ENCODE data around the gene U2SURP.
A peak's percentile ranks its signal among the peaks of the same experiment; 100 is the strongest.
"Not testable (repeated sequence)": the region's sequence is repeated elsewhere in the genome, so short reads cannot be mapped to it uniquely, and the experiment has no call there.

The U2SURP gene

DNA sequence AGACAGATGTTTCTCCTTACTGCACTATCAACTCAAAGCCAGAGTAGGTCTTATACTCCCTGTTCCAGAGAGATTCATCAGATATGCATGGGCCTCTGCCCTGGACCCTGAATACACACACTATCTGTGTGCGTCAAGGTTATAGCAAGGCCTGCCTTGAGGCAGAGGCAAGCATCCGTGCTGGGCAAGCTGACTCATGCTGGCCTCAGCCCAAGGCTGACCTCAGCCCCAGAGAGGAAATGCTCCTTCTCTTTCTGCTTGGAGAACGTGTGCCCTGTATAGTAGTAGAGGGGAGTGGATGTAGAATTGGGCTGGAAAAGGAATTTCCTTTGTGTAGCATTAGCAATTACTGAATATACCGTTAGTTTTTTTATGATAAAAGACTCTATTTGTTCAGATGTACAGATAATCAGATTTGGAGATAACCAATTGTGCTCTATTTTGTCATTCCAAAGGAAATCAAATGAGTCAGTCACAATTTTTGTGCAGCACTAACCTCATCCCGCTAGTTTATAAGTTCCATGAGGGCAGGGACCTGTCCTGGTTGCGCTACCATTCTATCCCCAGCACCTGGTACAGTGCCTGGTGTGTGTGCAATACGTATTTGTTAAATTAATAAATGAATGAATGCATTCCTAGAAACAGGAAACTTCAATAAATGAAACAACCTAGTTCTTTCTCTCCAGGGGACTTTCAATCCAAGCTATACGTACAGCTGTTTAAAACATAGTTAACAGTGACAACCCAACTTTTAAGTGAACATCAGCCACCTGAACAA, 24.6 kb upstream of the U2SURP start:
- peak; percentile 91 for DNase-seq

DNA sequence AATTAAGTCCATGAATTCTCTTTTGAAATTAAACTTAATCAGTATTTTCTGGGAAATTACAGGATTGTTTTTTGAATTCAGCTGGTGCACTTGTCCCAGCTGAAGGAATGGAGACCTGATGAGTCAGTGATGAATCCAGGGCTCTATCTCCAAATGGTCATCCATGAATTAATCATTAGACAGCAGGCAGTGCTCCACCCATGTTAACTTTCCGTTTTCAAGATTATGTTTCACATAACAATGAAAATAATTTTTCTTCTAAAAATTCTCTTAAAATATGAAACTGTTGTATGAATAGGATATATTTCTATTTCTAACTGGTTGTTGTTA, 24.0 kb upstream of the U2SURP start:
- DNase-seq, result peak; percentile 36 to 67 (median 41)

DNA sequence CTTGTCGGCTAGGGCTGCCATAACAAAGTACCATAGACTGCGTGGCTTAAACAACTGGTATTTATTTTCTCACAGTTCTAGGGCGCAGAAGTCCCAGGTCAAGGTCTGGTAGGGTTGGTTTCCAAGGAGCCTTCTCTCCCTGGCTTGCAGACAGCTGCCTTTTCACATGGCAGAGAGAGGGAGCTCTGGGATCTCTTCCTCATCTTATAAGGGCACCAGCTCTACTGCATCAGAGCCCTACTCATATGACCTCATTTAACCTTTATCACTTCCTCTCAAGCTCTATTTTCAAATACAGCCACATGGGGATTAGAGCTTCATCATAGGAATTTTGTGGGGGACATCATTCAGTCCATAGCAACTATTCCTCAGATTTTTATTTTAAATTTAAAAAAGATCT, 20.3 kb upstream of the U2SURP start:
- DNase-seq, result peak; percentile 65 to 75 (median 70)

DNA sequence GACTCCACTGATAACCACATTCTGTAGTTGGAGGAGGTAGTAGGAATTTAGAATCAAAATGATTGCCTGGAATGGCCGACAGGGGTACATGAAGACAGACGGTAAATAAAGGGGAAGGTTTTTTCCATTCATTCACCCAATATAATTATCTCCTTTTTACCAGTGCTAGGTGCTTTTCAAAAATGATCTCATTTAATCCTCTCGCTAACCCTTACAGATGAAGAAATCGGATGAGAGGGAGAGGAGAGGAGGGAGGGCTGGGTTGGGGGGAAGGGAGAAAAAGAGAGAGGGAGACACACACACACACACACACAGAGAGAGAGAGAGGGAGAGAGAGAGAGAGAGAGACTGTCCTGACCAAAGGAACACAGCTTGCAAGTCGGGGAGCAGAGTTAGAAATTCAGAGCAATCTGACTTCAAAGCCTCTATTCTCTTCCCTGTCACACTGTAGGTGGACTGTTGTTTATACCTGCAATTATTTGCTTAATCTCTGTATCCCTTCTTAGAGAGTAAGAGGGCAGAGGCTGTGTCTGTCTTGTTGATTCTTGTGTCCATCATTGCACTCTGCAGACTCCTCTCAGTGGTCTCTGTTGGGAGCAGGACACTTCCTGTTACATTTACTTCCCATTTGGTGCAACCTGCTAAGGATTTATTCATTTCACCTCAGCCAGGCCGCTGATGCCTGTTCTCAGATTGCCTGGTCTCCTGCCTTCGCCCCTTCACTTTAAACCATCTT, 19.2 kb upstream of the U2SURP start:
- no peak for DNase-seq

- DNase-seq, result no peak
Measured at GRCh38 chr3:142983318-142983717, 18.1 kb upstream of the U2SURP start.

- no peak for DNase-seq
Measured at GRCh38 chr3:142984255-142984654, 17.1 kb upstream of the U2SURP start.

GRCh38 chr3:142987080-142987700, 14.2 kb upstream of the U2SURP start:
- peak; percentile 52 to 82 (median 73) for DNase-seq

DNA sequence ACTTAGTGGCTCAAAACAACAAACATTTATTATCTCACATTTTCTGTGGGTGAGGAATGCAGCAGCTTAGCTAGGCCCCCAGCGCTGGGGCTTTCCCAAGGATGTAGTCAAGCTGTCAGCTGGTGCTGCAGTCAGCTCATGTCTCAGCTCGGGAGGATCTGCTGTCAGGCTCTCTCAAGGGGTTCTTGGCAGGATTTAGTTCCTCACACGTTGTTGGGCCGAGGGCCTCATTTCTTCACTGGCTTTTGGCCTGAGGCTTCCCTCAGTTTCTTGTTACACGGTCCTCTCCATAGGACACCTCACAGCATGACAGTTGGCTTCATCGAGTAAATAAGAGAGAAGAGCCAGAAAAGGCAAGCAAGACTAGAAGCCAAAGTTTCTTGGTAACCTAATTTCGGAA, 13.7 kb upstream of the U2SURP start:
- DNase-seq, result peak; percentile 72 to 89 (median 82)

DNA sequence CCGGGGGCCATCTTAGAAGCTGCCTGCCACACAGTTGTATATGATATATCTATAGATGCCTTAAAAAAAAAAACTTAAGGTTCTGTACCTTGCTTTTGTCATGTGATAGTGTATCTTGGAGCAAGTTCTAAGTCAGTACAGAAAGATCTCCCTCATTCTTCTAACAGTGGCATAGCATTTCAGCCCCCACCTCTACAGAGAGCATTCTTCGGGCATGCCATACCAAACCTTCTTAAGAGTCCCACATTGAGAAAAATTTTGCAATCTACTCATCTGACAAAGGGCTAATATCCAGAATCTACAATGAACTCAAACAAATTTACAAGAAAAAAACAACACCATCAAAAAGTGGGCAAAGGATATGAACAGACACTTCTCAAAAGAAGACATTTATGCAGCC, 13.1 kb upstream of the U2SURP start:
- DNase-seq, result not testable (repeated sequence)

- DNase-seq, result not testable (repeated sequence)
Measured at GRCh38 chr3:142988826-142989225, 12.5 kb upstream of the U2SURP start.

- peak; percentile 70 to 86 (median 76) for DNase-seq
Measured at GRCh38 chr3:142990721-142991120, 10.6 kb upstream of the U2SURP start.

DNA sequence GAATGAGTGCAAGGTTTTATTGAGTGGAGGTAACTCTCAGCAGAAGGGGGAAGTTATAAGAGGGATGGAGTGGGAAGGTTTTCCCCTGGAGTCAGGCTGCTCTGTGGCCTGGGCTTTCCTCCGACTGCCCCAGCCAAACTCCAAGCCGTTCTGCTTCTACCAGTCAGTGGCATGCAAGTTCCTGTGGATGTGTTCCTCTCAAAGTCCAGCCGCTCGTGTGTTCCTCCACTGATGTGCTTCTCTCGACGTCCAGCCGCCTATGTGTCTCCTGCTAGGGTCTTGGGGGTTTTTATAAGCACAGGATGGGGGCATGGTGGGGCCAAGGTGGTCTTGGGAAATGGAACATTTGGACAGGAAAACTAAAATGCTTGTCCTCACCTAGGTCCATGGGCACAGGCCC, 9.0 kb upstream of the U2SURP start:
- peak in 2 of 3 donors; percentile 7 to 24 for DNase-seq

- DNase-seq, result peak; percentile 88 to 90 (median 89)
Measured at GRCh38 chr3:142993958-142994442, 7.4 kb upstream of the U2SURP start.

DNA sequence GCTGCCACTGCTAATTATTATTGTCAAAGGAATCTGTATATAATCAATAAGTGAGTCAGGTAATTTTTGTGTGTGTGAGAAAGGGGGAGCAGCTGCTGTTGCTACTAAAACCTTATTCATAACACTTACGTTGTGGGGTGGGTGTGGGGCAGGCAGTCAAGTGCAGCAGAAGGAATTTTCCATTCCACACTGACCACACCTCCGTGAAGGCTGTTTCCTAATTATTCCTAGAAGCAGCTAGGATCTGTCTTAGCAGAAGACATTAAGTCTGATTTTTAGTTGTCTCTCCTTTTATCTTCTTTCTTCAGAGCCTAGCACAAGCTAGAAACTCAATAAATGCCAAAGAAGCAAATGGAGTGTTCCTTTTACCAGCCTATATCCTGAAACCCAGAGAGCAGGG, 4.0 kb upstream of the U2SURP start:
- DNase-seq, result no peak

DNA sequence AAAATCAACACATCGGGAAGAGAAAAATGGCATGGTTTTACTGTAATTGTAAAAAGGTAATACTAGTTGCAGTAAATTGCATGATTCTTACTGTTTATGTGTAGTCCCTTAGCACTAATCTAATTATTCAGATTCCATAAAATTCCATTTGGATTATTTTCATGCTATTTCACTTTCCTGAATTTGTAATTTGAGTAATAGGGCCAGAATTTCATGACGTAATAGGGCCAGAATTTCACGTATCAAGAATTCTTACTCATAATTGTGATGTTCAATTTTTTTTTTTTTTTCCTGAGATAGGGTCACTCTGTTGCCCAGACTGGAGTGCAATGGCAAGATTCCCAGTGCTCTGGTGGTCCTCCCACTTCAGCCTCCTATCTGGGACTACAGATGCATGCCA, 2.9 kb upstream of the U2SURP start:
- no peak for DNase-seq

- DNase-seq, result no peak
Measured at GRCh38 chr3:142999881-143000280, 1.5 kb upstream of the U2SURP start.

GRCh38 chr3:143000528-143000927, 842 bp upstream of the U2SURP start:
- no peak for DNase-seq

DNA sequence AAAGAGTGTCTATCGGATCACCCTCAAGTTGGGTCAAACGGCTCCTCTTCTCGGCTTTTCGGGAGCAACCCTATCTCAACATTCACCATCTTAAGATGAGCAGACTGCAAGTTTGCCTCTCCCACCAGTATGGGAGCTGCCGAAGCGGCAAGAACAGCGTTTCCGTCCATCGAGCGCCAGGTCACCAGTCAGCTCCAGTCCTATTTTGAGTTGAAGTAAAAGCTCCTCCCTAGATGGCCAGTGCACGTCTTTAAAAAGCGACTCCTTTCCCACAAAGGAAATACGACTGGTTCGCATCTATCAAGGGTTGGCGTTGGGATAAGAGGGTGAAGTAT, 369 bp upstream of the U2SURP start:
- no peak for DNase-seq

DNA sequence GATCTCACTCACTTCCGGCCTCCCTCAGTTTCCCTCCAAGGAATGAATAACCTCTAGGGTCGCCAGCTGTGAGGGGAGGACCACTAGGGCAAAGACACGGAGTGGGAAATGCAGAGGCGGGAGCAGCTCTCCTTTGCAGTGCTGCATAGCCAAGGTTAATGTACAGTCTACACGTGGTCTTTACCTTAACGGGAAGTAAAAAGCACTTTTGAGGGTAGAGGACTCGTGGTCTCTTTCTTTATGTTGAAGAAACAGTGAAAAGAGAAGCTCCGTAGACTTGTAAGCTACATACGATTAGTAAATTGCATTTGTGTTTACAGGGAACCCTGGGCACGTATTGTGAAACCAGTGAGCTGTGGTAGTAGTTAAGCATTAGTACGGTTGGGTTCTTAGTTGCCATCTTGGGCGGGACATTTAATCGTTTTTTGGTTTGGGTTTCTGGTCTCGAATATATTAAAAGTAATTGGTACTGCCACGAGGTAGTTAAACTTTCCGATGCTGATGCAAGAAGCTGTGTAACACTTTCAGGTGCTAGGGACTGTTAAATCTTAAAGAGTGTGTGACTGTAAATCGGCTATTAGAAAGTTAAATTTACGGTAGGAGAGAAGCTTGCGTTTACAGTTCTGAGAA, 828 bp downstream of the U2SURP start:
- peak; percentile 34 to 48 (median 46) for DNase-seq

GRCh38 chr3:143002727-143003126, 1.4 kb downstream of the U2SURP start:
- DNase-seq, result no peak

GRCh38 chr3:143004823-143005222, 3.5 kb downstream of the U2SURP start:
- DNase-seq, result no peak

GRCh38 chr3:143010024-143010423, 8.7 kb downstream of the U2SURP start:
- no peak for DNase-seq

DNA sequence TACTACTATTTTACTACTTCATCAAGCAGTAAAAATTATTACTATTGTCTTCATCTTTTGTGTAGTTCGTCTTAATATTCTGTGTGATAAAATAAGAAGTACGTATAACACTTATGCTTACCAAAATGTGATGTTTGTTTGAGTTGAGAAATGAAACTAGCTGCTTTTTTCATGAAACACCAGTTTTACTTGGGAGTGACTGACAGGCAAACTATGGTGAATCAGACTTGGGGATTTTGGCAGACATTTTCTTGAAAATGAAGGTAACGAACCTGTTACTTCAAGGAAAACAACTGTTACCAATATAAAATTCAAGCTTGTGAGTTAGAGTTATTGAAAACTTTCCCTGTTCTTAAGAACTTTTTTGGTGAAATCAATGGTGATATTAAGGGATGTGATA, 10.3 kb downstream of the U2SURP start:
- no peak for DNase-seq
